Calu3 (cell line): ENCODE measurements around the gene ITCH. TPM values are rescaled to one million over a fixed set of nuclear protein-coding genes. Genes with fewer than 3 reads are reported as not detected.

Source experiments
- BruUV-seq: library from RNA; stranded (reverse); fragments of 400-500 nt; replicated peaks from 2 replicates; lab custom pipeline; 2021; lab: Mats Ljungman, UMichigan
- CTCF ChIA-PET: fragments of 300-600 bp; sonication (Branson Sonifier 250); formaldehyde crosslinking; loops from one replicate; lab custom pipeline; 2022; ENCODE audit warnings: antibody characterized with exemption; lab: Charles Lee
- DNase-seq: peaks from one replicate; pipeline ENCODE4 v3.0.0; 2022
- H3K27ac Mint-ChIP-seq: one replicate; pipeline ENCODE4 v1.8.0; 2022; ENCODE audit warnings: mixed read lengths; ENCODE audit not compliant: unreplicated experiment
- H3K27me3 Mint-ChIP-seq: one replicate; pipeline ENCODE4 v1.8.0; 2022; ENCODE audit warnings: mixed read lengths; ENCODE audit not compliant: unreplicated experiment
- H3K36me3 Mint-ChIP-seq: one replicate; pipeline ENCODE4 v1.8.0; 2022; ENCODE audit warnings: mild to moderate bottlenecking, moderate library complexity, mixed read lengths; ENCODE audit not compliant: insufficient read depth, unreplicated experiment
- H3K4me1 Mint-ChIP-seq: one replicate; pipeline ENCODE4 v1.8.0; 2022; ENCODE audit warnings: mild to moderate bottlenecking, low read depth, mixed read lengths; ENCODE audit not compliant: unreplicated experiment
- H3K4me3 Mint-ChIP-seq: one replicate; pipeline ENCODE4 v1.8.0; 2022; ENCODE audit warnings: mild to moderate bottlenecking, low read depth, moderate library complexity, mixed read lengths; ENCODE audit not compliant: unreplicated experiment
- H3K9me3 Mint-ChIP-seq: one replicate; pipeline ENCODE4 v1.8.0; 2022; ENCODE audit warnings: low read depth, mixed read lengths; ENCODE audit not compliant: unreplicated experiment
- intact Hi-C: fragments of 100-400 bp; cut with micrococcal nuclease; formaldehyde crosslinking; loops from one replicate; pipeline ENCODE4 v1.10.0; 2022; ENCODE audit not compliant: unreplicated experiment
- total RNA-seq: library from RNA; stranded (reverse); gene quantifications from 2 replicates; pipeline ENCODE4 v1.2.3, GENCODE V29; 2022
- TF ChIP-seq, protein P1 (sequence below): fragments of 200-600 bp; IDR thresholded peaks from one replicate; pipeline ENCODE4 v1.8.0; 2022; ENCODE audit warnings: antibody characterized with exemption; ENCODE audit not compliant: unreplicated experiment

The ITCH gene
- total RNA-seq, 1 experiment from 2014 or later = 91.6 TPM

- Mint-ChIP-seq H3K27ac (peak overlapping the region; percentile 90), H3K4me1 (peaks cover 83% of the 10 kb centered on the region), H3K9me3 (no peaks in the 10 kb centered on the region), H3K36me3 (peaks cover 69% of the 10 kb centered on the region), H3K4me3 (peak overlapping the region; percentile 64), H3K27me3 (no peaks in the 10 kb centered on the region)
- no peak for DNase-seq
- TF ChIP-seq, protein P1, sequence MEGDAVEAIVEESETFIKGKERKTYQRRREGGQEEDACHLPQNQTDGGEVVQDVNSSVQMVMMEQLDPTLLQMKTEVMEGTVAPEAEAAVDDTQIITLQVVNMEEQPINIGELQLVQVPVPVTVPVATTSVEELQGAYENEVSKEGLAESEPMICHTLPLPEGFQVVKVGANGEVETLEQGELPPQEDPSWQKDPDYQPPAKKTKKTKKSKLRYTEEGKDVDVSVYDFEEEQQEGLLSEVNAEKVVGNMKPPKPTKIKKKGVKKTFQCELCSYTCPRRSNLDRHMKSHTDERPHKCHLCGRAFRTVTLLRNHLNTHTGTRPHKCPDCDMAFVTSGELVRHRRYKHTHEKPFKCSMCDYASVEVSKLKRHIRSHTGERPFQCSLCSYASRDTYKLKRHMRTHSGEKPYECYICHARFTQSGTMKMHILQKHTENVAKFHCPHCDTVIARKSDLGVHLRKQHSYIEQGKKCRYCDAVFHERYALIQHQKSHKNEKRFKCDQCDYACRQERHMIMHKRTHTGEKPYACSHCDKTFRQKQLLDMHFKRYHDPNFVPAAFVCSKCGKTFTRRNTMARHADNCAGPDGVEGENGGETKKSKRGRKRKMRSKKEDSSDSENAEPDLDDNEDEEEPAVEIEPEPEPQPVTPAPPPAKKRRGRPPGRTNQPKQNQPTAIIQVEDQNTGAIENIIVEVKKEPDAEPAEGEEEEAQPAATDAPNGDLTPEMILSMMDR = no peak
- CTCF ChIA-PET = interaction anchor here (0.6 kb wide), 1 partner anchor 1913 kb away, joined by 4 read pairs; no protein-coding TSS in a partner anchor
- intact Hi-C loops = no loop called here
- BruUV-seq = TSS peak; percentile 68
Observed at GRCh38 chr20:34526466-34526865, 163.4 kb downstream of the ITCH start.

- H3K36me3 Mint-ChIP-seq = peaks cover 69% of the 10 kb centered on the region
- no peaks in the 10 kb centered on the region for H3K27me3 Mint-ChIP-seq
- H3K4me3 Mint-ChIP-seq = peak overlapping the region; percentile 64
- intact Hi-C loops = no loop called here
- peaks cover 77% of the 10 kb centered on the region for H3K4me1 Mint-ChIP-seq
- DNase-seq = no peak
- BruUV-seq = no TSS peak
- TF ChIP-seq, protein P1 = no peak
- H3K9me3 Mint-ChIP-seq = no peaks in the 10 kb centered on the region
- CTCF ChIA-PET = interaction anchor here (0.6 kb wide), 1 partner anchor 1914 kb away, joined by 4 read pairs; no protein-coding TSS in a partner anchor
- peak overlapping the region; percentile 90 for H3K27ac Mint-ChIP-seq
Observed at GRCh38 chr20:34527016-34527415, 163.9 kb downstream of the ITCH start.

- Mint-ChIP-seq H3K36me3 (peaks cover 52% of the 10 kb centered on the region), H3K4me3 (no peak overlapping the region), H3K27ac (peak overlapping the region; percentile 64), H3K9me3 (no peaks in the 10 kb centered on the region), H3K4me1 (peaks cover 58% of the 10 kb centered on the region), H3K27me3 (no peaks in the 10 kb centered on the region)
- CTCF ChIA-PET = no interaction called here
- TF ChIP-seq, protein P1 = no peak
- intact Hi-C loops = no loop called here
- BruUV-seq = no TSS peak
- no peak for DNase-seq
Observed at GRCh38 chr20:34528921-34529297, 165.8 kb downstream of the ITCH start.

DNA sequence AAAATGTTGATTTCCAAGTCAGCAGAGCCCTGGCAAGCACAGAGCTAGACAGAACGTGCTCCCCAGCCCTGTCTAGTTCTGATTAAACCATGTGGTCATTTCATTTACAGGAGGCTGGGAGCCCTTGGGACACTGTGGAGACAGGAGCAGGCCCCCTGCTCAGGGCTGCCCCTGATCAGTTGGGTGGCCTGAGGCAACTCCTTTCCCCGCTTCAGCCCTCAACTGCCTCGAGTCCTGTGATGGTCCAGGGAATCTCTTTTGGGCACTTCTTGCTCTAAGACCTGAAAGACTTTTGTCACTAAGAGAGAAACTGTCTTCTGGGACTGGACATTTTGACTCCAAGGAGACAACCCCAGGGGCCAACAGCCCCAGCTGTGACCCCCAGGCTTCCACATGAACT lies 166.7 kb downstream of the ITCH start:
- peak overlapping the region; percentile 53 for H3K27ac Mint-ChIP-seq
- intact Hi-C loops = no loop called here
- BruUV-seq = no TSS peak
- CTCF ChIA-PET = interaction anchor here (0.7 to 1.2 kb wide), 2 partner anchors 217 to 567 kb away, joined by 3 to 11 read pairs; no protein-coding TSS in a partner anchor
- no peaks in the 10 kb centered on the region for H3K9me3 Mint-ChIP-seq
- no peak for DNase-seq
- peaks cover 57% of the 10 kb centered on the region for H3K36me3 Mint-ChIP-seq
- TF ChIP-seq, protein P1 = no peak
- peaks cover 51% of the 10 kb centered on the region for H3K4me1 Mint-ChIP-seq
- no peaks in the 10 kb centered on the region for H3K27me3 Mint-ChIP-seq
- no peak overlapping the region for H3K4me3 Mint-ChIP-seq
